Right atrium auricular region (tissue), 2 donors: ENCODE measurements around the gene SUPT6H. TPM values are rescaled to one million over a fixed set of nuclear protein-coding genes. Genes with fewer than 3 reads are reported as not detected.

Source experiments
- DNase-seq: peaks from one replicate; pipeline ENCODE4 v3.0.0-alpha.2; 2019; ENCODE audit warnings: low spot score
- H3K27ac ChIP-seq, 2 donors: fragments of 200-600 bp; sonication (generic); 1 replicate in 1 of 2; 2 replicates in 1 of 2; pipeline ENCODE4 v1.5.1; 2016 to 2019
- H3K27me3 ChIP-seq, 2 donors: fragments of 200-600 bp; sonication (generic); one replicate each; pipeline versions ENCODE4 v1.5.1 to v1.6.0; 2017 to 2019
- H3K36me3 ChIP-seq: fragments of 200-600 bp; sonication (generic); one replicate; pipeline ENCODE4 v1.5.1; 2016
- H3K4me1 ChIP-seq, 2 donors: fragments of 200-600 bp; sonication (generic); one replicate each; pipeline versions ENCODE4 v1.5.1 to v1.6.0; 2017 to 2019
- H3K4me3 ChIP-seq, 2 donors: fragments of 200-600 bp; sonication (generic); 1 replicate in 1 of 2; 2 replicates in 1 of 2; pipeline ENCODE4 v1.5.1; 2017 to 2019; ENCODE audit warnings: mild to moderate bottlenecking in 1 of 2, moderate library complexity in 1 of 2
- H3K9me3 ChIP-seq, 2 donors: fragments of 200-600 bp; sonication (generic); one replicate each; pipeline ENCODE4 v1.5.1; 2019
- CTCF ChIP-seq, 2 donors: fragments of 200-600 bp; sonication (generic); IDR thresholded peaks; one replicate each; pipeline ENCODE4 v1.5.1; 2019; ENCODE audit warnings: antibody characterized with exemption in 2 of 2
- total RNA-seq, 2 donors: library from RNA; depleted of rRNA; stranded (reverse); fragments of >200 nt; gene quantifications; one replicate each; pipeline ENCODE4 v1.1.0, GENCODE V29; 2016

SUPT6H gene
- total RNA-seq, 2 donors from 2014 or later: 28.5 to 45.4 TPM

- no peak for DNase-seq
- TF ChIP-seq CTCF (IDR thresholded peaks at IDR 0.05): no peak
- H3K36me3 ChIP-seq: peaks cover 18% of the 10 kb centered on the region
- no peaks in the 10 kb centered on the region for H3K27me3 ChIP-seq
- no peaks in the 10 kb centered on the region for H3K9me3 ChIP-seq
- peaks cover 0 to 52% of the 10 kb centered on the region in 2 donors for H3K4me1 ChIP-seq
- H3K27ac ChIP-seq: no peak overlapping the region
- no peak overlapping the region for H3K4me3 ChIP-seq
Measured at GRCh38 chr17:28715217-28715616, 53.2 kb downstream of the SUPT6H start.

- no peak for DNase-seq
Measured at GRCh38 chr17:28716740-28717577, 55.0 kb downstream of the SUPT6H start.

GRCh38 chr17:28717578-28718332, 55.8 kb downstream of the SUPT6H start, which contains the start of gene RAB34:
Gene RAB34 (minus strand): TSS chr17:28717868. CDS start chr17:28717266, 602 bp downstream.
- peaks cover 0 to 55% of the 10 kb centered on the region in 2 donors for H3K4me1 ChIP-seq
- peak within 1 kb of the TSS; percentile 91 to 92 for H3K27ac ChIP-seq
- no peaks in the 10 kb centered on the region for H3K9me3 ChIP-seq
- H3K4me3 ChIP-seq: peak within 1 kb of the TSS; percentile 55 to 70
- H3K36me3 ChIP-seq: peaks cover 37% of the 10 kb centered on the region
- DNase-seq: peak; percentile 86
- peak in 1 of 2 donors; percentile 61 for TF ChIP-seq CTCF (IDR thresholded peaks at IDR 0.05)
- no peaks in the 10 kb centered on the region for H3K27me3 ChIP-seq

More at GRCh38 chr17:28716740-28717577, 55.0 kb downstream of the SUPT6H start:
- Histone ChIP-seq H3K9me3 (no peaks in the 10 kb centered on the region), H3K27me3 (no peaks in the 10 kb centered on the region), H3K36me3 (peaks cover 30% of the 10 kb centered on the region), H3K4me1 (peaks cover 0 to 58% of the 10 kb centered on the region in 2 donors), H3K27ac (peak overlapping the region; percentile 91 to 92), H3K4me3 (peak overlapping the region; percentile 55 to 70)
- no peak for TF ChIP-seq CTCF (IDR thresholded peaks at IDR 0.05)

GRCh38 chr17:28718333-28719020, 56.5 kb downstream of the SUPT6H start:
- no peak for DNase-seq
- H3K9me3 ChIP-seq: no peaks in the 10 kb centered on the region
- no peaks in the 10 kb centered on the region for H3K27me3 ChIP-seq
- peak overlapping the region; percentile 55 to 88 for H3K4me3 ChIP-seq
- no peak for TF ChIP-seq CTCF (IDR thresholded peaks at IDR 0.05)
- H3K36me3 ChIP-seq: peaks cover 45% of the 10 kb centered on the region
- peaks cover 0 to 54% of the 10 kb centered on the region in 2 donors for H3K4me1 ChIP-seq
- H3K27ac ChIP-seq: peak overlapping the region; percentile 91 to 92

GRCh38 chr17:28719021-28719433, 57.0 kb downstream of the SUPT6H start:
- H3K27ac ChIP-seq: peak overlapping the region; percentile 91 to 92
- no peaks in the 10 kb centered on the region for H3K27me3 ChIP-seq
- H3K4me3 ChIP-seq: peak overlapping the region; percentile 16 to 88
- TF ChIP-seq CTCF (IDR thresholded peaks at IDR 0.05): no peak
- no peaks in the 10 kb centered on the region for H3K9me3 ChIP-seq
- peaks cover 48% of the 10 kb centered on the region for H3K36me3 ChIP-seq
- peaks cover 0 to 54% of the 10 kb centered on the region in 2 donors for H3K4me1 ChIP-seq
- no peak for DNase-seq
